WI38 (cell line): ENCODE data around the gene UGT1A5.

Experiments
- H3K4me3 ChIP-seq: 2 replicates; pipeline ENCODE4 v1.5.1; 2011; ENCODE audit warnings: low read depth, mild to moderate bottlenecking, control low read depth, low read length
- TF ChIP-seq, protein P1 (sequence below): IDR thresholded peaks from 2 replicates; pipeline ENCODE4 v1.5.1; 2012; ENCODE audit warnings: low read depth, mild to moderate bottlenecking, control low read depth, low read length

Gene UGT1A5

DNA sequence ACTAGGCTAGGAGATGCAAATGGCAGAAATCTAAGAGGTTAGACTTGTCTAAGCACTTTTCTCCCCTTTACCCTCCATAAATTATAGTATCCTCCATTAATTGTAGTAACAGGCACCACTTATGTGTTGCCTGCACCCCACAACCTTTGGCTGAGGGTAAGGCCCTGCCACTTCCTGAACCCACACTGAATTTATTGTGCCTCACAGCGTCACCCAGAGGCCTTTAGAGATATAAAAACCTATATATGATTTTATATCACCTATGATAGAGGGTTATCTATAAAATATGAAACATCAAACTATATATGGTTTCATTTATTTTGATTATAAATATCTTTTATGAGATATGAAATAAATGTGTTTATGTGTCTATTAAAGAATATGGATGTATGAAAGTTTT lies 38.4 kb upstream of the UGT1A5 start:
- no peak overlapping the region for H3K4me3 ChIP-seq
- TF ChIP-seq, protein P1, sequence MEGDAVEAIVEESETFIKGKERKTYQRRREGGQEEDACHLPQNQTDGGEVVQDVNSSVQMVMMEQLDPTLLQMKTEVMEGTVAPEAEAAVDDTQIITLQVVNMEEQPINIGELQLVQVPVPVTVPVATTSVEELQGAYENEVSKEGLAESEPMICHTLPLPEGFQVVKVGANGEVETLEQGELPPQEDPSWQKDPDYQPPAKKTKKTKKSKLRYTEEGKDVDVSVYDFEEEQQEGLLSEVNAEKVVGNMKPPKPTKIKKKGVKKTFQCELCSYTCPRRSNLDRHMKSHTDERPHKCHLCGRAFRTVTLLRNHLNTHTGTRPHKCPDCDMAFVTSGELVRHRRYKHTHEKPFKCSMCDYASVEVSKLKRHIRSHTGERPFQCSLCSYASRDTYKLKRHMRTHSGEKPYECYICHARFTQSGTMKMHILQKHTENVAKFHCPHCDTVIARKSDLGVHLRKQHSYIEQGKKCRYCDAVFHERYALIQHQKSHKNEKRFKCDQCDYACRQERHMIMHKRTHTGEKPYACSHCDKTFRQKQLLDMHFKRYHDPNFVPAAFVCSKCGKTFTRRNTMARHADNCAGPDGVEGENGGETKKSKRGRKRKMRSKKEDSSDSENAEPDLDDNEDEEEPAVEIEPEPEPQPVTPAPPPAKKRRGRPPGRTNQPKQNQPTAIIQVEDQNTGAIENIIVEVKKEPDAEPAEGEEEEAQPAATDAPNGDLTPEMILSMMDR: no peak

DNA sequence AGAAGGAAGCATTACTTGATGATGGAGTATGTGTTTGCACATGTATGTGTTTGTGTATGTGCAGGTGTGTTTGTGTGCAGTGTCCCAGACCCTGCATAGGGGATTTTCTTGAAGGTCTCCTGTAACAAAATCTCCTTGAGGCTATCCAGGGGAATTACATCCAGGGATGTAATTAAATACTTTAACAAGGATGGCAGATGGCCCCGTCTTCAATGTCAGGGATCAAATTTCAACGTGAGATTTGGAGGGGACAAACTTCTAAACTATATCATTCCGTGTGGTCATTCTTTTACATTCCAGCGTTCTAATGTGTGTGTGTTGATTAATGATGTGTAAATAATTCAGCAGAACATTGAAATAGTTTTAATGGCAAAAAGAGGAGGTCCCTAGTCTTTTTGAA lies 37.7 kb upstream of the UGT1A5 start:
- TF ChIP-seq, protein P1: no peak
- H3K4me3 ChIP-seq: no peak overlapping the region

DNA sequence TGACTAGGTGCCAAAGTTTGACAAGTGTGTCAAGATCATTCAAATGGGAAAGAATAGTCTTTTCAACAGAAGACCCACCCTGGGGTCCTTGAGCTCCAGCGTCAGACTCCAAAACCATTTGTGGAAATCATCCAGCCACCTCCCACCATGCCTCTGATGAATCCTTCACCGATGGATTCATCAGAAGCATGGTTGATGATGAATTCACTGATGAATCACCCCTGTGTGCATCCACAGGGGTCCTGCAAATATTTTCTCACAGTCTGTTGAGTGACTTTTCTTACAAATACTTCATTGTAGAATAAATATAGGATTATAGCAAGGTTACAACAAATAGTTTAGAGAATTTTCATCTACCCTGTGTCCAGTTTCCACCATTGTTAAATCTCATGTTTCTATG lies 36.7 kb upstream of the UGT1A5 start:
- H3K4me3 ChIP-seq: no peak overlapping the region
- TF ChIP-seq, protein P1: no peak

DNA sequence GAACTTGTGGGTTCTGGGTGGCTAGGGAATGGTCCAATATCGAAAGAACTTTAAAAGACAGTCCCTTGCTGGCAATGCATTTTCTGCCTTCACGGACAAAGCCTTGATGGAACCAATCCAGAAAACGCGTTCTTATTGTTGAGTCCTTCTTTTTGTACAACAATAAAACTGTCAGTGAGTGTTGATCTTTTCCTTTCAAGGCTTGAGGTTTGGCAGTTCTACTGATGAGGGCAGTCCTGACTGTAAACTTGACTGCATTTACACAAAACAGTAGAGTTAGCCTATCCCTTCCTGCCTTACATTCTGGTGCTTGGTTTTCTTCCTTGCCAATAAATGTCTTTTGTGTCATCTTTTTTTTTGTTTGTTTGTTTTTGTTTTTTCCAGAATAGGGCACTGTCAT lies 33.5 kb upstream of the UGT1A5 start:
- no peak overlapping the region for H3K4me3 ChIP-seq
- TF ChIP-seq, protein P1: no peak

DNA sequence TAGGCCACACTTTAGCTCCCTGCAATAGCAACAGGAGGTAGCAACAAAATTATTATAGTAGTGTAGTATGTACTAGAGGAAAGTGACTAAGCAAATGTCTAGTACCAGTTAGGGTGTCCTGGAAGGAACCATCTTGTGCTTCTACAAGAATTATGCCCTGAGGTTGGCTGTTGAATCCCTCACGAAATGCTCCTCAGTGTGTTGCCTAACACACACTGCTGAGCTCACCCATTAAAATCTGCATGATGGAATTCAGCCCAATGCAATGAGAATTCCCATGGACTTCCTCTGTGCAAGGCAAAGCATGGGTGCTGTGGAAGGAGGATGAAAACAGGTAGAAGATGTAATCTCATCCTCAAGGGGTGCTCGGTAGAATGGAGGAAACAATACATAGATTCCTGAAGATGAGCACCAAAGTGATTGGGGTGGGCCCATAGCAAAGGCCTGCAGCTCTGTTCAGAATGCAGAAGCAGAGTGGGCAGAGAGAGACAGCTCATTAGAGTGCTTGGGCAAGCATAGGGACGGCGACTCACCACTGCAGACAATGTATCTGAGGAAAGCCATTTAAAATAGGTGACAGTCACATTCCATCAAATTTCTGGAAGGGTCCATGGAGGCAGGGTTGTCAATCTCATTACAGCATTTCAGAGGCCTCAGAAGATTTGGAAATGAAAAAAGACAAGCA lies 32.2 kb upstream of the UGT1A5 start:
- no peak overlapping the region for H3K4me3 ChIP-seq
- TF ChIP-seq, protein P1: no peak

DNA sequence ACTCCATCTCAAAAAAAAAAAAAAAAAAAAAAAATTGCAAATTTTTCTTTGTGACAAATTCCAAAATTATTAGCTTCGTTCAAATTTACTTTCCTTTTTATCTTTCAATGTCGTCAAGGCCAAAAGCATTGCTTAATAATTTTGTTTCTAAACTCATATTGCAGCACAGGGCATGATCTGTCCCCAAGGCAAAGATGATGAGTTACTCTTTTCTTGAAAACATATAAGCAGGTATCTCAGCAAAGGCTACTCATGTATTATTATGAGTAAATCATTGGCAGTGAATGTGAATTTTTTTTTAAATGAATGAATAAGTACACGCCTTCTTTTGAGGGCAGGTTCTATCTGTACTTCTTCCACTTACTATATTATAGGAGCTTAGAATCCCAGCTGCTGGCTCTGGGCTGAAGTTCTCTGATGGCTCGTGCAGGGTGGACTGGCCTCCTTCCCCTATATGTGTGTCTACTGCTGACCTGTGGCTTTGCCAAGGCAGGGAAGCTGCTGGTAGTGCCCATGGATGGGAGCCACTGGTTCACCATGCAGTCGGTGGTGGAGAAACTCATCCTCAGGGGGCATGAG lies 31.1 kb upstream of the UGT1A5 start, which contains the start of gene UGT1A7:
TSS of gene UGT1A7 (plus strand) at position 381 of the 579 bp plus-strand sequence. CDS start at position 418, 37 bp downstream.
- TF ChIP-seq, protein P1: no peak

DNA sequence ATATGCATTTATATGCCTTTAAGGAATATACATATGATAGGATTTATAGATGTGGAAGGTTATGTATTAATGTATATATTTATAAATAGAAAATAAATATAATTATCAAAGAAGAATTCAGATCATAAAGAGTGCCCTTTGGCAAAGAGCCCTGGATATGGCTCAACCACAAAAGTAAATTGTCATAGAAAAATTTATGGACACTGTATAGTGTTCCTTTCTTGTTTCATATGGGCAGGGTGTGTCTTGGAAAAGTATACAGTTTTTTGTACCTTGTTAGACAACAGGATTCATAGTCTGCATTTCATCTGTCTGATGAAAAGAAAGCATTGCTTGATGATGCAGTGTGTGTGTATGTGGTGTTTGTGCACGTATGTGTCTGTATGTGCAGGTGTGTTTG lies 28.1 kb upstream of the UGT1A5 start:
- no peak overlapping the region for H3K4me3 ChIP-seq
- TF ChIP-seq, protein P1: no peak

More for the DNA sequence above, 31.1 kb upstream of the UGT1A5 start, which contains the start of gene UGT1A7:
- H3K4me3 ChIP-seq: no peak within 1 kb of the TSS
